GM19023 (cell line): Measurements from ENCODE around the gene NBPF12.
"Not testable (repeated sequence)": the region's sequence is repeated elsewhere in the genome, so short reads cannot be mapped to it uniquely, and the experiment has no call there.

Experiments used
- ATAC-seq: cut with Tn5 transposase; IDR thresholded peaks from one replicate; pipeline ENCODE4 v1.9.1; 2021; ENCODE audit warnings: mild to moderate bottlenecking, moderate library complexity; ENCODE audit not compliant: unreplicated experiment

The NBPF12 gene

DNA sequence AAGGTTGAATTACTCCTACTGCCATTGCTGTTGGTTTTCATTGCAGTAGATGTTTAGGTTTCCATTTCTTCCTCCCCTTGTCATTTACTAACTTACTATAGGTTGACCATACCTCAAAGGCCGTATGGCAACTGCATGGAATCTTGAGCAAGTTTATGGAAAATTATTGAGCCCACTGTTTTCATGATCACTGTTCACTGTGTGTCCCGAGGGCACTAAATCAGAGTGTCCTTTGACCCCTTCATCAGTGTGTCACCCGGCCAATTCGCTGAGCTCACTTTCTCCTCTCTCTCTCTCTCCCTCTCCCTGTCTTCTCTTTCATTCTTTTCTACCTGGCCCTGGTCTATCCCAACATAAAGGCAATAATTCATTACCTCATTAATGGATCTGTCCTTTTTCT, 47.7 kb downstream of the NBPF12 start:
- ATAC-seq: not testable (repeated sequence)

- not testable (repeated sequence) for ATAC-seq
Measured at GRCh38 chr1:146986450-146986849, 48.3 kb downstream of the NBPF12 start.

GRCh38 chr1:146987502-146987901, 49.4 kb downstream of the NBPF12 start:
- ATAC-seq: not testable (repeated sequence)

- ATAC-seq: not testable (repeated sequence)
Measured at GRCh38 chr1:146989455-146989854, 51.3 kb downstream of the NBPF12 start.

DNA sequence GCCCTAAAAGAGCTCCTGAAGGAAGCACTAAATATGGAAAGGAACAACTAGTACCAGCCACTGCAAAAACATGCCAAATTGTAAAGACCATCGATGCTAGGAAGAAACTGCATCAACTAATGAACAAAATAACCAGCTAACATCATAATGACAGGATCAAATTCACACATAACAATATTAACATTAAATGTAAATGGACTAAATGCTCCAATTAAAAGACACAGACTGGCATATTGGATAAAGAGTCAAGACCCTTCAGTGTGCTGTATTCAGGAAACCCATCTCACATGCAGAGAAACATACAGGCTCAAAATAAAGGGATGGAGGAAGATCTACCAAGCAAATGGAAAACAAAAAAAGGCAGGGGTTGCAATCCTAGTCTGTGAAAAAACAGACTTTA, 70.4 kb downstream of the NBPF12 start:
- ATAC-seq: not testable (repeated sequence)

- ATAC-seq: not testable (repeated sequence)
Measured at GRCh38 chr1:147026975-147027374, 88.9 kb downstream of the NBPF12 start.

GRCh38 chr1:147030066-147030653, 92.0 kb downstream of the NBPF12 start:
- ATAC-seq: not testable (repeated sequence)

- no peak for ATAC-seq
Measured at GRCh38 chr1:147039916-147040315, 101.8 kb downstream of the NBPF12 start.

DNA sequence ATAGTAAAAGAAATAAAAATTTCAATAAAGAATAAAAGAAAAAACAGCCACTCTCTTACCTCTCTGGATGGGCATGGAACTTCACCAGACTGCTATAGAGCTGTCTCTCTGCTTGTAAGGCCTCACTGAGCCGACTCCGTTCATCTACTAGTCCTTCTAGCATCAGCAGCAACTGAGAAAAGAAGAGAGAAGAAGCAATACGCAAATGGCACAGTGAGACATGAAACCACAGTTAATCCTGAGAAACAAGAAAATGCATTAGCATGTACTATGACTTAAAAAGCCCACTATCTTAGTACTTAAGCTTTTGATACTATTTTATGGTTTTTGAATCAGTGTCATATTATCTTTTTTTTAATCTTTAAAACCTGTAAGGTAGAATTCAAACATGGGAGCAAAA, 104.8 kb downstream of the NBPF12 start:
- not testable (repeated sequence) for ATAC-seq

GRCh38 chr1:147044511-147044910, 106.4 kb downstream of the NBPF12 start:
- ATAC-seq: not testable (repeated sequence)
